GM23248 (cell line): ENCODE measurements around the gene DDI2. TPM values are rescaled to one million over a fixed set of nuclear protein-coding genes. Genes with fewer than 3 reads are reported as not detected.

Experiments used
- DNase-seq: peaks from one replicate; pipeline ENCODE4 v3.0.0-alpha.2; 2015
- H2AFZ ChIP-seq: fragments of 200-600 bp; sonication (generic); 2 replicates; pipeline ENCODE4 v1.6.1; 2016; ENCODE audit warnings: antibody characterized with exemption
- H3F3A ChIP-seq: fragments of 200-600 bp; sonication (generic); 2 replicates; pipeline ENCODE4 v1.6.1; 2016; ENCODE audit warnings: mild to moderate bottlenecking, antibody characterized with exemption, mixed run types; ENCODE audit not compliant: insufficient read depth
- H3K27ac ChIP-seq: fragments of 200-600 bp; sonication (generic); 2 replicates; pipeline ENCODE4 v1.5.1; 2016; ENCODE audit warnings: mild to moderate bottlenecking
- H3K27me3 ChIP-seq: fragments of 200-600 bp; sonication (generic); replicated peaks from 2 replicates; pipeline ENCODE4 v1.6.1; 2016; ENCODE audit warnings: mild to moderate bottlenecking; ENCODE audit not compliant: insufficient read depth
- H3K36me3 ChIP-seq: fragments of 200-600 bp; sonication (generic); 2 replicates; pipeline ENCODE4 v1.6.1; 2016; ENCODE audit warnings: low read depth, mild to moderate bottlenecking
- H3K4me1 ChIP-seq: fragments of 200-600 bp; sonication (generic); 2 replicates; pipeline ENCODE4 v1.6.1; 2016; ENCODE audit warnings: mild to moderate bottlenecking; ENCODE audit not compliant: insufficient read depth
- H3K4me2 ChIP-seq: fragments of 200-600 bp; sonication (generic); one replicate; pipeline ENCODE4 v1.6.1; 2016; ENCODE audit warnings: mild to moderate bottlenecking; ENCODE audit not compliant: unreplicated experiment
- H3K4me3 ChIP-seq: fragments of 200-600 bp; sonication (generic); 2 replicates; pipeline ENCODE4 v1.5.1; 2016; ENCODE audit warnings: mild to moderate bottlenecking
- H3K79me2 ChIP-seq: fragments of 200-600 bp; sonication (generic); 2 replicates; pipeline ENCODE4 v1.6.1; 2016; ENCODE audit warnings: mild to moderate bottlenecking; ENCODE audit not compliant: insufficient read depth
- H3K9ac ChIP-seq: fragments of 200-600 bp; sonication (generic); 2 replicates; pipeline ENCODE4 v1.6.1; 2016; ENCODE audit warnings: mild to moderate bottlenecking
- H3K9me2 ChIP-seq: fragments of 200-600 bp; sonication (generic); 2 replicates; pipeline ENCODE4 v1.6.1; 2016; ENCODE audit warnings: mixed run types, mild to moderate bottlenecking, moderate library complexity; ENCODE audit not compliant: insufficient read depth
- H3K9me3 ChIP-seq: fragments of 200-600 bp; sonication (generic); one replicate; pipeline ENCODE4 v1.6.1; 2017; ENCODE audit warnings: low read depth
- H4K20me1 ChIP-seq: fragments of 200-600 bp; sonication (generic); 2 replicates; pipeline ENCODE4 v1.6.0; 2016; ENCODE audit not compliant: insufficient read depth
- EZH2 ChIP-seq: fragments of 200-600 bp; sonication (generic); IDR thresholded peaks from 2 replicates; pipeline ENCODE4 v1.6.1; 2018; ENCODE audit warnings: antibody characterized with exemption, mild to moderate bottlenecking; ENCODE audit not compliant: insufficient read depth, poor library complexity, severe bottlenecking
- EZH2phosphoT487 ChIP-seq: fragments of 200-600 bp; sonication (generic); IDR thresholded peaks from 2 replicates; pipeline ENCODE4 v1.6.1; 2018; ENCODE audit warnings: antibody characterized with exemption, moderate library complexity, mild to moderate bottlenecking, low read depth; ENCODE audit not compliant: insufficient read depth
- WGBS, 2 experiments: methylation state at CpG; one replicate each; pipeline ENCODE4 v1.1.6; 2015 to 2017; ENCODE audit warnings: low lambda C conversion rate in 2 of 2, low coverage in 1 of 2; ENCODE audit errors: missing lambda C conversion rate in 2 of 2; 5-methylcytosine and 5-hydroxymethylcytosine counted together
- in situ Hi-C: fragments of 300-500 bp; cut with MboI; formaldehyde crosslinking; loops from 2 replicates; pipeline ENCODE4 v1.15.0; 2020
- polyA plus RNA-seq: library from polyadenylated mRNA; unstranded; fragments of >200 nt; fragmentation: Nextera tagmentation; extraction: Ambion mirVana; gene quantifications from 2 replicates; pipeline ENCODE4 v1.2.1, GENCODE V29; 2016
- total RNA-seq: library from RNA; depleted of rRNA; stranded (reverse); fragments of >200 nt; shearing (Covaris generic); gene quantifications from 2 replicates; pipeline ENCODE4 v1.2.3, GENCODE V29; 2014

Gene DDI2
- total and polyA plus RNA-seq, 2 experiments from 2014 or later, result 5.0 to 7.9 TPM

GRCh38 chr1:15654091-15654690 is 36.9 kb downstream of the DDI2 start:
- in situ Hi-C loops, result no loop called here
- no peaks in the 10 kb centered on the region for H3K27me3 ChIP-seq
- no peaks in the 10 kb centered on the region for H4K20me1 ChIP-seq
- 92% methylated on average over 6 of the region's 6 CpGs for WGBS, 2 experiments
- no peak overlapping the region for H3K4me2 ChIP-seq
- H3K79me2 ChIP-seq, result peaks cover 13% of the 10 kb centered on the region; the same call in 1 of the 2 replicates
- H3K27ac ChIP-seq, result no peak overlapping the region
- H3K9ac ChIP-seq, result no peak overlapping the region
- H3K9me2 ChIP-seq, result no peaks in the 10 kb centered on the region
- DNase-seq, result no peak
- H3K36me3 ChIP-seq, result peaks cover 50% of the 10 kb centered on the region
- H2AFZ ChIP-seq, result no peak overlapping the region
- H3F3A ChIP-seq, result no peaks in the 10 kb centered on the region; the same call in 1 of the 2 replicates
- H3K4me1 ChIP-seq, result no peaks in the 10 kb centered on the region
- no peaks in the 10 kb centered on the region for H3K9me3 ChIP-seq
- H3K4me3 ChIP-seq, result no peak overlapping the region
- TF ChIP-seq EZH2phosphoT487 (no peak), EZH2 (no peak)

- TF ChIP-seq EZH2phosphoT487, result no peak
- TF ChIP-seq EZH2, result no peak
- WGBS, 2 experiments, result 97 to 98% methylated on average over 3 of the region's 3 CpGs
Measured at GRCh38 chr1:15656464-15656863, 39.2 kb downstream of the DDI2 start.

GRCh38 chr1:15657021-15657420 is 39.8 kb downstream of the DDI2 start:
- Histone ChIP-seq H2AFZ (no peak overlapping the region), H3K4me1 (no peaks in the 10 kb centered on the region), H4K20me1 (no peaks in the 10 kb centered on the region), H3K4me2 (no peak overlapping the region), H3K36me3 (peaks cover 65% of the 10 kb centered on the region), H3K79me2 (0 out of 2 replicates have a peak, but pooled peaks cover 10% of the 10 kb centered on the region), H3K9me2 (no peaks in the 10 kb centered on the region), H3F3A (no peaks in the 10 kb centered on the region; the same call in 1 of the 2 replicates), H3K27ac (no peak overlapping the region), H3K4me3 (no peak overlapping the region), H3K9me3 (no peaks in the 10 kb centered on the region), H3K27me3 (no peaks in the 10 kb centered on the region), H3K9ac (no peak overlapping the region)
- in situ Hi-C loops, result no loop called here
- no peak for DNase-seq
- WGBS, 2 experiments, result 13 to 16% methylated on average over 1 of the region's 1 CpG
- TF ChIP-seq EZH2phosphoT487 (no peak), EZH2 (no peak)

More at GRCh38 chr1:15656464-15656863, 39.2 kb downstream of the DDI2 start:
- no peaks in the 10 kb centered on the region for H3K4me1 ChIP-seq
- H2AFZ ChIP-seq, result no peak overlapping the region
- no peaks in the 10 kb centered on the region for H4K20me1 ChIP-seq
- no peaks in the 10 kb centered on the region; the same call in 1 of the 2 replicates for H3F3A ChIP-seq
- in situ Hi-C loops, result no loop called here
- H3K27ac ChIP-seq, result no peak overlapping the region
- 0 out of 2 replicates have a peak, but pooled peaks cover 10% of the 10 kb centered on the region for H3K79me2 ChIP-seq
- H3K9ac ChIP-seq, result no peak overlapping the region
- H3K9me2 ChIP-seq, result no peaks in the 10 kb centered on the region
- no peaks in the 10 kb centered on the region for H3K9me3 ChIP-seq
- H3K27me3 ChIP-seq, result no peaks in the 10 kb centered on the region
- DNase-seq, result no peak
- no peak overlapping the region for H3K4me2 ChIP-seq
- H3K36me3 ChIP-seq, result peaks cover 60% of the 10 kb centered on the region
- H3K4me3 ChIP-seq, result no peak overlapping the region

GRCh38 chr1:15660151-15660550 is 42.9 kb downstream of the DDI2 start:
- 98 to 99% methylated on average over 3 of the region's 3 CpGs for whole genome bisulfite sequencing, 2 experiments
- Histone ChIP-seq H3K36me3 (peaks cover 49% of the 10 kb centered on the region), H3K4me2 (no peak overlapping the region), H3K79me2 (peaks cover 6% of the 10 kb centered on the region; the same call in 1 of the 2 replicates), H4K20me1 (no peaks in the 10 kb centered on the region), H2AFZ (no peak overlapping the region), H3K9ac (no peak overlapping the region), H3K4me1 (no peaks in the 10 kb centered on the region), H3K9me2 (no peaks in the 10 kb centered on the region), H3K27ac (no peak overlapping the region), H3K27me3 (no peaks in the 10 kb centered on the region), H3K9me3 (no peaks in the 10 kb centered on the region), H3K4me3 (no peak overlapping the region), H3F3A (no peaks in the 10 kb centered on the region)
- DNase-seq, result no peak
- TF ChIP-seq EZH2phosphoT487, result no peak
- in situ Hi-C loops, result no loop called here
